Neural progenitor cell (in vitro differentiated cells): ENCODE measurements around the gene OLFML2A.

Experiments
- CTCF ChIP-seq: fragments of 200-600 bp; sonication (generic); IDR thresholded peaks from 2 replicates; pipeline ENCODE4 v1.5.1; 2017; ENCODE audit warnings: antibody characterized with exemption, mild to moderate bottlenecking
- EZH2 ChIP-seq: fragments of 200-600 bp; sonication (generic); IDR thresholded peaks from 2 replicates; pipeline ENCODE4 v1.6.1; 2017; ENCODE audit warnings: antibody characterized with exemption, mild to moderate bottlenecking, moderate library complexity

- TF ChIP-seq CTCF (no peak), EZH2 (no peak)
Observed at GRCh38 chr9:124741149-124741548, 35.8 kb upstream of the OLFML2A start.
